GM12878 (cell line): ENCODE measurements around the gene ATP13A2. TPM values are rescaled to one million over a fixed set of nuclear protein-coding genes. Genes with fewer than 3 reads are reported as not detected.

Experiments used
- ATAC-seq: fragments of 200-7000 bp; cut with Tn5 transposase; 3 replicates; pipeline ENCODE4 v1.9.1; 2020; ENCODE audit warnings: mild to moderate bottlenecking, moderate library complexity
- BruUV-seq: library from RNA; stranded (reverse); fragments of 400-500 nt; replicated peaks from 2 replicates; lab custom pipeline; 2021; lab: Mats Ljungman, UMichigan
- CTCF ChIA-PET: fragments of 300-600 bp; sonication (Branson Sonifier 250); formaldehyde crosslinking; extraction: SDS; loops from one replicate; lab custom pipeline; 2021; ENCODE audit warnings: inconsistent platforms; lab: Yijun Ruan, JAX
- POLR2A ChIA-PET: fragments of 350-600 bp; formaldehyde crosslinking; extraction: SDS; loops from one replicate; lab custom pipeline; 2021; ENCODE audit warnings: inconsistent platforms; lab: Charles Lee
- RAD21 ChIA-PET: fragments of 300-600 bp; sonication (Branson Sonifier 250); formaldehyde crosslinking; loops from one replicate; lab custom pipeline; 2023; ENCODE audit warnings: antibody characterized with exemption; ENCODE audit not compliant: unreplicated experiment; lab: Charles Lee
- SMC1A ChIA-PET: fragments of 300-600 bp; sonication (Branson Sonifier 250); formaldehyde crosslinking; loops from one replicate; lab custom pipeline; 2023; ENCODE audit not compliant: unreplicated experiment, uncharacterized antibody; lab: Charles Lee
- DNase-seq: peaks from one replicate; pipeline ENCODE4 v3.0.0-alpha.2; 2011; ENCODE audit warnings: low read depth, low spot score
- FAIRE-seq: peaks from 3 replicates; lab custom pipeline; 2011; peaks lifted over from hg19 to GRCh38; lab: Jason Lieb, UNC
- H2AFZ ChIP-seq: 2 replicates; pipeline ENCODE4 v1.6.0; 2011; ENCODE audit warnings: low read depth, low read length, control low read depth; ENCODE audit not compliant: control insufficient read depth
- H3K27ac ChIP-seq: 2 replicates; pipeline ENCODE4 v1.5.1; 2011; ENCODE audit warnings: control low read depth; ENCODE audit not compliant: control insufficient read depth, insufficient read depth
- H3K27me3 ChIP-seq, 2 experiments: replicated peaks in 1 of 2; 2 replicates each; pipeline versions ENCODE4 v1.6.0 to v1.6.1; 2011; ENCODE audit warnings: low read length in 1 of 2; ENCODE audit not compliant: control insufficient read depth in 2 of 2, insufficient read depth in 2 of 2
- H3K36me3 ChIP-seq, 2 experiments: 2 replicates each; pipeline ENCODE4 v1.5.1; 2011; ENCODE audit warnings: low read length in 1 of 2; ENCODE audit not compliant: control insufficient read depth in 2 of 2, insufficient read depth in 2 of 2
- H3K4me1 ChIP-seq: 2 replicates; pipeline ENCODE4 v1.6.1; 2011; ENCODE audit warnings: mild to moderate bottlenecking, low read length, moderate library complexity, mixed read lengths; ENCODE audit not compliant: control insufficient read depth, insufficient read depth
- H3K4me2 ChIP-seq: 2 replicates; pipeline ENCODE4 v1.6.0; 2011; ENCODE audit warnings: control low read depth; ENCODE audit not compliant: control insufficient read depth, insufficient read depth
- H3K4me3 ChIP-seq: fragments of 200-600 bp; sonication (generic); 2 replicates; pipeline ENCODE4 v1.5.1; 2016
- H3K79me2 ChIP-seq: 2 replicates; pipeline ENCODE4 v1.6.0; 2011; ENCODE audit warnings: low read length; ENCODE audit not compliant: control insufficient read depth, insufficient read depth
- H3K9ac ChIP-seq: 2 replicates; pipeline ENCODE4 v1.8.0; 2011; ENCODE audit warnings: low read length, control low read depth, mixed read lengths; ENCODE audit not compliant: control insufficient read depth, insufficient read depth
- H3K9me3 ChIP-seq: replicated peaks from 3 replicates; pipeline ENCODE4 v1.5.1; 2011; ENCODE audit warnings: mild to moderate bottlenecking, low read length; ENCODE audit not compliant: control insufficient read depth, insufficient read depth
- H4K20me1 ChIP-seq: 2 replicates; pipeline ENCODE4 v1.6.0; 2011; ENCODE audit not compliant: control insufficient read depth, insufficient read depth
- BCL3 ChIP-seq: IDR thresholded peaks from 2 replicates; pipeline ENCODE4 v1.6.1; 2011; ENCODE audit warnings: borderline replicate concordance, low read depth, mild to moderate bottlenecking, moderate library complexity, low read length; ENCODE audit not compliant: insufficient read depth, poor library complexity, severe bottlenecking
- CEBPZ ChIP-seq: fragments of 150-350 bp; IDR thresholded peaks from 2 replicates; pipeline ENCODE4 v1.6.1; 2016; ENCODE audit warnings: low read depth, low read length
- WGBS: methylation state at CpG from one replicate; pipeline ENCODE4 v1.1.6; 2016; ENCODE audit warnings: low lambda C conversion rate; ENCODE audit not compliant: insufficient replicate concordance, insufficient coverage; ENCODE audit errors: missing lambda C conversion rate; 5-methylcytosine and 5-hydroxymethylcytosine counted together
- in situ Hi-C: fragments of 300-500 bp; cut with MboI; formaldehyde crosslinking; loops from 9 replicates; pipeline ENCODE4 v1.14.3; 2018; ENCODE audit warnings: mixed read lengths
- intact Hi-C: fragments of 100-400 bp; cut with micrococcal nuclease; formaldehyde crosslinking; loops from one replicate; pipeline ENCODE4 v1.14.2; 2022; ENCODE audit not compliant: unreplicated experiment
- polyA plus RNA-seq, 11 experiments: library from polyadenylated mRNA; depleted of rRNA in 4 of 11; unstranded in 6 of 11; stranded (reverse) in 5 of 11; fragments of >200 nt; fragmentation: Nextera tagmentation in 4 of 11; fragmentation: Illumina TruSeq in 1 of 11; extraction: Ambion mirVana in 4 of 11; extraction: Trizol in 1 of 11; gene quantifications; 1 replicate in 1 of 11; 2 replicates in 10 of 11; pipeline versions ENCODE4 v1.2.1 to v1.2.3, GENCODE V29; 2011 to 2016; ENCODE audit warnings: inconsistent platforms in 2 of 11, missing spikeins in 2 of 11, low read depth in 1 of 11
- total RNA-seq, 4 experiments: library from RNA; depleted of rRNA in 3 of 4; stranded (reverse); fragments of >200 nt in 3 of 4; fragmentation: Illumina TruSeq in 1 of 4; extraction: Trizol in 1 of 4; gene quantifications; 2 replicates each; pipeline versions ENCODE4 v1.2.1 to v1.2.3, GENCODE V29; 2013 to 2021

The ATP13A2 gene
- total and polyA plus RNA-seq, 10 of the 15 experiments (the other 5 are each of a cell fraction or from before 2014, with no cell fraction given) = 0.24 to 30.5 (median 8.0) TPM

- in situ Hi-C loops (no loop called here), intact Hi-C loops (no loop called here)
- no peaks in the 10 kb centered on the region for H3K4me1 ChIP-seq
- no peak for TF ChIP-seq CEBPZ
- TF ChIP-seq BCL3 = peak; percentile 17
- ChIA-PET RAD21 (interaction anchor here (0.6 kb wide), 1 partner anchor 14 kb away, joined by 3 read pairs; no protein-coding TSS in a partner anchor), CTCF (no interaction called here), SMC1A (no interaction called here), POLR2A (no interaction called here)
- FAIRE-seq (no peak), ATAC-seq (no peak), DNase-seq (no peak)
- H3K79me2 ChIP-seq = no peaks in the 10 kb centered on the region
- no peak overlapping the region for H3K4me3 ChIP-seq
- H2AFZ ChIP-seq = no peak overlapping the region
- H3K36me3 ChIP-seq = peaks cover 0 to 3% of the 10 kb centered on the region in 2 experiments; a peak in 1 of 4 replicates
- no peak overlapping the region for H3K4me2 ChIP-seq
- H4K20me1 ChIP-seq = no peaks in the 10 kb centered on the region
- no peaks in the 10 kb centered on the region for H3K27me3 ChIP-seq
- 86% methylated on average over 10 of the region's 10 CpGs for WGBS
- H3K9me3 ChIP-seq = no peaks in the 10 kb centered on the region
- no peak overlapping the region for H3K9ac ChIP-seq
- H3K27ac ChIP-seq = no peak overlapping the region
- BruUV-seq = no TSS peak
These were observed 13.1 kb downstream of the ATP13A2 start for GRCh38 chr1:16998589-16998988.
